Activated CD4-positive, alpha-beta T cell treated with anti-CD3 and anti-CD28 coated beads, Interleukin-2, amount 50 U/mL, for 16 hours (primary cell): Measurements from ENCODE around the gene CACHD1.
"Not testable (repeated sequence)": the region's sequence is repeated elsewhere in the genome, so short reads cannot be mapped to it uniquely, and the experiment has no call there.

Experiments used
- DNase-seq: peaks from one replicate; pipeline ENCODE4 v3.0.0-alpha.2; 2020

Gene CACHD1

GRCh38 chr1:64675718-64676345, 205.9 kb downstream of the CACHD1 start:
- peak; percentile 6 for DNase-seq

DNA sequence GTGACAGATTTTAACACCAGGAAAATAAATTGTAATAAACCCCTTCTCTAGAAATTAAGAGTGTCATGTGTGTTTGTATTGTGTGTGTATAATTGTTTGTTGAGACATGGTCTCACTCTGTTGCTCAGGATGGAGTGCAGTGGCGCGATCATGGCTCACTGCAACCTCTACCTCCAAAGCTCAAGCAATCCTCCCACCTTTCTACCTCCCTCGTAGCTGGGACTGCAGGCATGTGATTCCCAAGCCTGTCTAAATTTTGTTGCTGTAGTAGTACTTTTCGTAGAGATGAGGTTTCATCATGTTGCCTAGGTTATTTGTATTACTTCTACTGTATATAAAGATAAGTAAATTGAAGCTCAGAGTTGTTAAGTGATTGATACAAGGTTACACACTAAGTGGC, 206.5 kb downstream of the CACHD1 start:
- DNase-seq, result no peak

DNA sequence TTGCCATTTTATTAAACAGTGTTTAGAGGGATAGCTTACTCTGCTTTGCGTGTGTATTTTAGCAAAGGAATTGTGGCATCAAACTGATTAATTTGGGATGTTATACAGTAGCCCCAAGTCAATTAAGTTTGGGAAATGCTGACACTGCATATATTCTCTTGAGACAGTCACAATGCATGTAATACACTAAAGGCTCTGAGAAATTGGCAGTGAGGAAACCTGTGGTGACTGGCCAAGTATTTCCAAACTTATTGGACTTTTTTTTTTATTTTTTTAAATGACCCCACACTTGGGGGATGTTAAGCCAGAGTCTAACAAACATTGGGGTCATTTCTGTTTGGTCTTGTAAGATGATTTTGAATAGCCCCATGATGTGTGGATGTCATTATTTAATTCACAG, 207.6 kb downstream of the CACHD1 start:
- DNase-seq, result no peak

DNA sequence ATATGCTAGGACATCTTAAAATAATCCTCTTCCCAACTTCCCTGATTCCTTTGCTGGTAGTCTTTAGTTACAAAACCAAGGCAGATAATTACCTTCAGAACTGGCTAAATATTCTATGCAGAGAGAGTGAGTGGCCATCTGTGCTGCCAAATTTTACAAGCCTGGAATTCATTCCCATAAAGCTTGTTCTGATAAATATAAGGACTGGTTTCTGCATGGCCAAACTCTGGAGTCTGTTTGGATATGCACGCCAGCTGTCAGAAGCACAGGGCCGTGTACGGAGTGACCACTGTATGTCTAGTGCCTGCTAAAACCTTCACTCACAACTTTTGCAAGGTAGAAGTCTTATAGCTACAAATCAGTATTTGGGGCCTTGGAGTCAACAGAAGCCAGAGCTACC, 208.4 kb downstream of the CACHD1 start:
- no peak for DNase-seq

- DNase-seq, result no peak
Measured at GRCh38 chr1:64679177-64679576, 209.2 kb downstream of the CACHD1 start.

DNA sequence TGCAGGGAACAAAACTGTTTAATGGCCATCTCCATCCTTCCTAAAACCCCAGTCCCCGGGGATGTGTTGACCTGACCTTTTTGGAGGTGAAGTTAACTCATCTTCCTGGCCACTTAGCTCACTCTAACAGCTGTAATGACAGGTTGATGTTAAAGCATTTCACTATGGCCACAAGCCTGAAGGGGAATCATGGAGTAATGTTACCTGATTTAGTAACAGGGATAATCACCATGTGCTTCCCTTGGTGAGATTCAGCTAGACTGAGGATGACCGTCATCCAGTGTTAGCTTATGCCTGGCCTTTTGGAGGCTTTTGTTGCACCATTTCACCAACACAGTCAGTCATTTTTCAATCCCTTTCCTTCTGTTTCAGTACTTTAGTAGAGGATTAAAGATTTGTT, 210.7 kb downstream of the CACHD1 start:
- DNase-seq, result no peak

- DNase-seq, result no peak
Measured at GRCh38 chr1:64681043-64681442, 211.1 kb downstream of the CACHD1 start.

GRCh38 chr1:64683419-64683818, 213.5 kb downstream of the CACHD1 start:
- no peak for DNase-seq

DNA sequence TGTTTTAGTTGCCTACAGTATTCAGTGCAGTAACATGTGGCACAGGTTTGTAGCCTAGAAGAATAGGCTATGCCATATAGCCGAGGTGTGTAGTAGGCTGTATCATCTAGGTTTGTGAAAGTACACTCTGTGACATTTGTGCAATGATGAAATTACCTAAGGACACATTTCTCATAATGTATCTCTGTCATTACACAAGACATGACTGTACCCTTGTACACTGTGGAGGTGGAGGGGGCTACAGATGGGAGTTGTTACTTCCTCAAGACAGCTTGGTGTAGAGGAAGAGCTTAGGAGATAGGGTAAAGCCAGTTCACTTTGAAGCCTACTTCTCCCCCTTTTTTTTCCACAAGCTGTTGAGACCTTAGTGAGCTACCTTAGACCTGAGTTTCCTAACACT, 215.3 kb downstream of the CACHD1 start:
- no peak for DNase-seq

- no peak for DNase-seq
Measured at GRCh38 chr1:64685765-64686341, 215.9 kb downstream of the CACHD1 start.

DNA sequence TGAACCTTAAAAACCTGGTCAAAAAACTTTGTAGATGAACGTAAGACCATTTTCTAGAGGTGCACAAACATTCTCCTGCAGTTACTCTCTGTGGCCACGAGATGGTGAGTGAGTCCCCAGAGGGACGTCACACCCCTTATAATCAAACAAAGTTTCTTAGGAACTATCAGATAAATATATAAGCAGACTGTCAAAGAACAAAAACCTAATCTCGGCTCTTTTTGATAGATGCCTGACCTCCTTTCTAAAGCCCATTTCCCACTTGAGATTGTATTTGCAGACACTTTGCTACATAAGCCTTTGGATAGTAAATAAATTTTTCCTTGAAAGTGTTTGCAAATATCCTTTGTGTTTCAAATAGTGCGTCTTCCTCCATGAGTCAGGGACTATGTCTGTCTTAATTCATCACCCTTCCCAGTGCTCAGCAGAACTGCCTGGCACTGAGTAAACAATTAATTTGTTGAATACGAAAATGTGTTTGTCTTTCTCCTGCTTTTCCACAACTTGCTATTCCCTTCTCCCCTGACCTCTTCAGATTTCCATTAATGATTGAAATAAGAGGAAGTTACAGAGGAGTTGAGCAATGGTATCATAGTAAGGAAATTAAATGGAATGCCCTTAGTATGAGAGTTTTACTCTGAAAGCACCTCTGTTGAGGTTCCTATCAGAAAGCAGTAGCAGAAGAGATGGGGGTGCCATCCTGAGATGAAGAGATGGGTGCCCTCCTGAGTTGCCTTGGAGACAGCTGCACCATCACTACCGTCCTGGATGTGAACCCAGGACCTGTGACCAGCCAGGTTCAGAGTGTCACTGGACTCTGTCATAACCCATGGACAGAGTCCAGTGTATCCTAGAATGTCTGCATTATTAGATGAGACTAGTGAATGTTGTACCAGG, 217.1 kb downstream of the CACHD1 start:
- peak; percentile 42 for DNase-seq

DNA sequence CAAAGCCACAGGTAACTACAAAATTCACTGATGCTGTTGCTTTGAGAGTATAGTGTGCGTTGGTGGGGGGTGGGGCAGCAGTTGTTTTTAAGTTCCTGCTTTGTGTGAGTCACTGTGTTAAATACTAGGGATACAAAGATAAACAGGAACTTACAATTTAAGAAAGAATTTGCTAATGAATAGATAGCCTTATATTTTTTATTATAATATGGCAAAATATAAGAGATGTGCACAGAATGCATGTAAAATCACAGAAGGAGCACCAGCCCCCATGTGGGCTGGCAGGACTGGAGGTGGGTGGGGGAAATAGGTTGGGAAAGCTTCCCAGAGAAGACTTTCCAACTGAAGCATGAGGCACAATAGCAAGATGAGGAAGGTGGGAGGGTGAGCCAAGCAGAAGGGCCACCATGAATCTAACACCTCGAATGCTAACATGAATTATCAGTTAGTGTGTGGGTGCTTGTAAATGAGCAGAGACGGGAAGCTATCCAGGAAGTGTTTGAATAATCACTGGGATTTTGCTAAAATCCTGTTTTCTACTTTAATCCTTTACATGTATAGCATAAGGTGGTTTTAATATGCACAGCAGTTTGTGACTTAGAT, 217.9 kb downstream of the CACHD1 start:
- DNase-seq, result no peak

- DNase-seq, result peak; percentile 38
Measured at GRCh38 chr1:64691626-64692025, 221.7 kb downstream of the CACHD1 start.

DNA sequence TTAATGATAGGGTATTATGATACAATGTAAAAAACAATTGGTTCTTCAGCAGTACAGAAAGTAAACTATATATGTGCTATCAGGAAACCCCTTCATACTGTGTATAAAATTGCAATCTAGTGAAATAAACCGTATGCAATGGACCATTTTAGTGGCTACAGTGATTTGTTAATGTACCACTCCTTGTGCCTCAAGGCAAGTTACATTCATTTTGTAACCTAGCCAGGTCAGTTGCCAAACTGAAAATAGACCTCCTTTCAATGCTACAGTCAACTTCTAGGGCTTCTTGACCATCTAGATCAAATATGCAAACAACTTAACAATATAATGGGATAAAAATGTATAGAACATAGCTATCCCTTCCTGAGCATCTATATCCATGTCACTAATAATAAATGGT, 223.0 kb downstream of the CACHD1 start:
- no peak for DNase-seq

DNA sequence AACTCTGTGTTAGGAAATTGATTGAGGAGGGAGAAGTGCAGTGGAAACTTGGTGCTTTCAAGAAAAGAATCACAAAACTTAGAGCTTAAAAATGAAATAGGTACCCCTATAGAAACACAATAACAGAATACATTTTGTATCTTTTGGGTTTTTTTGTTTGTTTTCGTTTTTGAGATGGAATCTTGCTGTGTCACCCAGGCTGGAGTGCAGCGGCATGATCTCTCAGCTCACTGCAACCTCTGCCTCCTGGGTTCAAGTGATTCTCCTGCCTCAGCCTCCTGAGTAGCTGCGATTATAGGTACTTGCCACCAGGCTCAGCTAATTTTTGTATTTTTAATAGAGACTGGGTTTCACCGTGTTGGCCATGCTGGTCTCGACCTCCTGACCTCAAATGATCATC, 223.5 kb downstream of the CACHD1 start:
- no peak for DNase-seq

- DNase-seq, result no peak
Measured at GRCh38 chr1:64696879-64697278, 226.9 kb downstream of the CACHD1 start.

DNA sequence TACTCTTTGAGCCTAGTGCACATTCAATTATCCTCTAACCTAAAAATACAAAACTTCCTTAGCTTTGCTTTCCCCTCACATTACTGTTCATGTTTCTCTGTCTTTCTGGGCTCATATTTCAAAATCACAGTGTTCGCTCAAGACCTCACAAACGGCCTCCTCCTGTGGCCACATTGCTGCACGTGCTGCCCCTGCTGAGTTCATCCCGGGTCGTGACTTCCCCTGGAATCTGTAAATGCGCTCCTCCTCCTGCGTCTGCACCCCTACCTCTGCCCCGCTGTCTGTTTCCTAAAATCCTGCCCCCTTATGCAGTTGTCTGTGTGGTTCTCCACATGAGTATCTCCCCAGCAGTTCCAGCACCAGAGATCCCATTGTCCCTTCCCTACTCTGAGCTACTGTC, 229.4 kb downstream of the CACHD1 start:
- no peak for DNase-seq

GRCh38 chr1:64701071-64701470, 231.1 kb downstream of the CACHD1 start:
- no peak for DNase-seq

DNA sequence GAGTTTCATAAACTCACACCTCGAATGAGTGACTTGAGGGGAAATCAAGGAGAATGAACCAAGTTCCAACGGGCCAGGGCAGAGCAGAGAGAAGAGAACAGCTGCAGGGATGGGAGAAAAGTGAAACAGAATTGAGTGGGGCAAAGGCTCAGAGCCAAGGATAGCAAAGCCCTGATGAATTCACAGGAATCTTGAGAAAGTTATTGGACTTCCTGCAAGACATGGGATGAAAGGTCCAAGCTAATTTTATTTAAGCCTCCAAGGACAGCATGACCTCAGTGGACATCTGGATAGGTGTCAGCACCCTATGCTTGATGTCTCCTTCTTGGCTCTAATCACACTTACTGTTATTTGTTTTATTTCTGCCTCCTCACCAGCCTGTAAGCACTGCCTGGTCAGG, 232.0 kb downstream of the CACHD1 start:
- no peak for DNase-seq

GRCh38 chr1:64702670-64703069, 232.7 kb downstream of the CACHD1 start:
- not testable (repeated sequence) for DNase-seq

GRCh38 chr1:64703600-64703999, 233.7 kb downstream of the CACHD1 start:
- no peak for DNase-seq

- no peak for DNase-seq
Measured at GRCh38 chr1:64705591-64705990, 235.7 kb downstream of the CACHD1 start.

DNA sequence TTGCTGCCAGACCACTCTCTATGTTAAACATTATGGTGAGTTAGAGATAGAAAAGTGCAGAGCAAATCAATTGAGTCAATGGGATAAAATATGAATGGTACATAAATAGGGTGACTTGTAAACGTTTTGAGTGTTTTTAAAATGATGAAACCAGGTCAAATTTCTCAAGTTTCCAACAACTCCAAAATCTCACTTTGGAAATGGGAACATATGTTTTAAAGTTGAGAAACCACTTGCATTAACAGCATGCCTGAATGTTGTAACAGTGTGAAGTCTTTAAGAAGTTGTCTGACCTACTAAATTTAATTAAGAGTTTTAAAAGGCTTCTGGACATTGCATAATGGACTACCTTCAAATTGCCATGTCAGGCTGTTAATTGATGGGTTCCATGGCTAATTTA, 241.3 kb downstream of the CACHD1 start:
- no peak for DNase-seq

- no peak for DNase-seq
Measured at GRCh38 chr1:64712049-64712448, 242.1 kb downstream of the CACHD1 start.
